ENCODE measurements around the gene PDGFRA.

The PDGFRA gene

GRCh38 chr4:54189140-54189539, 40.0 kb upstream of the PDGFRA start (continued):
- TF ChIP-seq ZNF791 (tag by site-specific recombination; IDR thresholded peaks at IDR 0.05) = no peak
- TF ChIP-seq ZNF266 (tag by site-specific recombination; IDR thresholded peaks at IDR 0.05; ENCODE audit: low read depth) = no peak
- no peak for TF ChIP-seq KLF9 (tag by site-specific recombination; IDR thresholded peaks at IDR 0.05; ENCODE audit: low read depth)

- H3K4me1 ChIP-seq (ENCODE audit: control insufficient read depth, insufficient read depth, low read length) = no peaks in the 10 kb centered on the region
- H3K4me3 ChIP-seq (ENCODE audit: low read depth, low read length) = no peak overlapping the region
- TF ChIP-seq ZNF555 (tag by site-specific recombination; conservative IDR thresholded peaks at IDR 0.05) (no peak), ZNF664 (tag by site-specific recombination; IDR thresholded peaks at IDR 0.05) (no peak), MYNN (tag by site-specific recombination; IDR thresholded peaks at IDR 0.05; ENCODE audit: borderline replicate concordance) (no peak), HOXC10 (CRISPR knock-in tag; IDR thresholded peaks at IDR 0.05) (no peak), ZFP41 (tag by site-specific recombination; IDR thresholded peaks at IDR 0.05; ENCODE audit: borderline replicate concordance) (no peak), ZNF146 (tag by site-specific recombination; IDR thresholded peaks at IDR 0.05) (no peak), SCRT1 (tag by site-specific recombination; IDR thresholded peaks at IDR 0.05; ENCODE audit: borderline replicate concordance) (no peak), HOXA7 (CRISPR knock-in tag; IDR thresholded peaks at IDR 0.05; ENCODE audit: borderline replicate concordance) (no peak), ZNF16 (tag by site-specific recombination; IDR thresholded peaks at IDR 0.05; ENCODE audit: low read depth) (no peak), ZNF585B (tag by site-specific recombination; IDR thresholded peaks at IDR 0.05) (no peak), GLIS2 (tag by site-specific recombination; IDR thresholded peaks at IDR 0.05) (no peak), ZFHX2 (tag by site-specific recombination; conservative IDR thresholded peaks at IDR 0.05) (no peak), REPIN1 (tag by site-specific recombination; IDR thresholded peaks at IDR 0.05; ENCODE audit: low read depth) (no peak), ZNF777 (tag by site-specific recombination; IDR thresholded peaks at IDR 0.05; ENCODE audit: borderline replicate concordance) (no peak), GLI2 (tag by site-specific recombination; IDR thresholded peaks at IDR 0.05; ENCODE audit: borderline replicate concordance, low read depth) (no peak), ZNF747 (tag by site-specific recombination; IDR thresholded peaks at IDR 0.05) (no peak), ZNF561 (tag by site-specific recombination; IDR thresholded peaks at IDR 0.05; ENCODE audit: borderline replicate concordance) (no peak), IKZF3 (tag by site-specific recombination; IDR thresholded peaks at IDR 0.05) (no peak), ZNF426 (tag by site-specific recombination; IDR thresholded peaks at IDR 0.05) (no peak)
- TF ChIP-seq, protein P1, sequence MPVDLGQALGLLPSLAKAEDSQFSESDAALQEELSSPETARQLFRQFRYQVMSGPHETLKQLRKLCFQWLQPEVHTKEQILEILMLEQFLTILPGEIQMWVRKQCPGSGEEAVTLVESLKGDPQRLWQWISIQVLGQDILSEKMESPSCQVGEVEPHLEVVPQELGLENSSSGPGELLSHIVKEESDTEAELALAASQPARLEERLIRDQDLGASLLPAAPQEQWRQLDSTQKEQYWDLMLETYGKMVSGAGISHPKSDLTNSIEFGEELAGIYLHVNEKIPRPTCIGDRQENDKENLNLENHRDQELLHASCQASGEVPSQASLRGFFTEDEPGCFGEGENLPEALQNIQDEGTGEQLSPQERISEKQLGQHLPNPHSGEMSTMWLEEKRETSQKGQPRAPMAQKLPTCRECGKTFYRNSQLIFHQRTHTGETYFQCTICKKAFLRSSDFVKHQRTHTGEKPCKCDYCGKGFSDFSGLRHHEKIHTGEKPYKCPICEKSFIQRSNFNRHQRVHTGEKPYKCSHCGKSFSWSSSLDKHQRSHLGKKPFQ (tag by site-specific recombination; IDR thresholded peaks at IDR 0.05) = no peak
- no peaks in the 10 kb centered on the region for H3K36me3 ChIP-seq (ENCODE audit: control insufficient read depth in 2 of 2, insufficient read depth in 1 of 2, low read length in 2 of 2)
- no peak overlapping the region for H3K27ac ChIP-seq (ENCODE audit: extremely low read depth, low read depth, low read length)
- ChIA-PET POLR2A (no interaction called here), CTCF (no interaction called here)
- H3K9me3 ChIP-seq (ENCODE audit: control insufficient read depth, insufficient read depth, low read depth, low read length) = no peaks in the 10 kb centered on the region
Observed at GRCh38 chr4:54192811-54193210, 36.3 kb upstream of the PDGFRA start.

DNA sequence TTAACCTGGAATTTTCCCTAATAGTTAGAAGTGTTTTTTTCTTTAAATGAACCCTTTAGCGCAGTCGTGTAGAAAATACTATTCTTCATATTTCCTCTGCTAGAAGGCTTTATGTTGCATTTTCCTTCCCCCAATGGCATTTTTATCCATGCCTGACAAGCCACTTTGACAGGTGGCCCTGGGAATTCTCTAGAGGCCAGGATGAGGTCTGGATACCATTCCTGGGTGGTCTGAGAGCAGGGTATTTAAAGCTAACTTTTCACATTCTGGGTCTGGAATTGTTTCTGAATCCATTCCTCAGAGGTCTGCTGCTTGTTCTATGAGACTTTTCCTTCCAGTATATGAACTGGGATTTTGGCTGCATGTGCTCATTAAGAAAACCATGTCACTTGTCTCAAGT, 31.2 kb upstream of the PDGFRA start:
- Histone ChIP-seq H3K9me3 (ENCODE audit: control insufficient read depth, insufficient read depth, low read depth, low read length) (no peaks in the 10 kb centered on the region), H3K4me1 (ENCODE audit: control insufficient read depth, insufficient read depth, low read length) (no peaks in the 10 kb centered on the region), H3K27ac (ENCODE audit: extremely low read depth, low read depth, low read length) (no peak overlapping the region), H3K4me3 (ENCODE audit: low read depth, low read length) (no peak overlapping the region), H3K36me3 (ENCODE audit: control insufficient read depth in 2 of 2, insufficient read depth in 1 of 2, low read length in 2 of 2) (no peaks in the 10 kb centered on the region)
- POLR2A ChIA-PET = no interaction called here
- CTCF ChIA-PET = no interaction called here
- TF ChIP-seq MZF1 (tag by site-specific recombination; IDR thresholded peaks at IDR 0.05; ENCODE audit: borderline replicate concordance) (no peak), KLF16 (tag by site-specific recombination; IDR thresholded peaks at IDR 0.05) (no peak), ZNF114 (tag by site-specific recombination; IDR thresholded peaks at IDR 0.05) (no peak), BCL11A (tag by site-specific recombination; IDR thresholded peaks at IDR 0.05; ENCODE audit: low read depth) (no peak), ZBTB10 (tag by site-specific recombination; IDR thresholded peaks at IDR 0.05) (no peak), ZNF560 (tag by site-specific recombination; IDR thresholded peaks at IDR 0.05; ENCODE audit: borderline replicate concordance) (no peak), ZFP3 (tag by site-specific recombination; IDR thresholded peaks at IDR 0.05; ENCODE audit: low read depth) (no peak)
- TF ChIP-seq, protein P2, sequence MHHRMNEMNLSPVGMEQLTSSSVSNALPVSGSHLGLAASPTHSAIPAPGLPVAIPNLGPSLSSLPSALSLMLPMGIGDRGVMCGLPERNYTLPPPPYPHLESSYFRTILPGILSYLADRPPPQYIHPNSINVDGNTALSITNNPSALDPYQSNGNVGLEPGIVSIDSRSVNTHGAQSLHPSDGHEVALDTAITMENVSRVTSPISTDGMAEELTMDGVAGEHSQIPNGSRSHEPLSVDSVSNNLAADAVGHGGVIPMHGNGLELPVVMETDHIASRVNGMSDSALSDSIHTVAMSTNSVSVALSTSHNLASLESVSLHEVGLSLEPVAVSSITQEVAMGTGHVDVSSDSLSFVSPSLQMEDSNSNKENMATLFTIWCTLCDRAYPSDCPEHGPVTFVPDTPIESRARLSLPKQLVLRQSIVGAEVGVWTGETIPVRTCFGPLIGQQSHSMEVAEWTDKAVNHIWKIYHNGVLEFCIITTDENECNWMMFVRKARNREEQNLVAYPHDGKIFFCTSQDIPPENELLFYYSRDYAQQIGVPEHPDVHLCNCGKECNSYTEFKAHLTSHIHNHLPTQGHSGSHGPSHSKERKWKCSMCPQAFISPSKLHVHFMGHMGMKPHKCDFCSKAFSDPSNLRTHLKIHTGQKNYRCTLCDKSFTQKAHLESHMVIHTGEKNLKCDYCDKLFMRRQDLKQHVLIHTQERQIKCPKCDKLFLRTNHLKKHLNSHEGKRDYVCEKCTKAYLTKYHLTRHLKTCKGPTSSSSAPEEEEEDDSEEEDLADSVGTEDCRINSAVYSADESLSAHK (tag by site-specific recombination; IDR thresholded peaks at IDR 0.05) = no peak

Measured in HEK293 (cell line).